ENCODE data around the gene KCND2.
"Not testable (repeated sequence)": the region's sequence is repeated elsewhere in the genome, so short reads cannot be mapped to it uniquely, and the experiment has no call there.

Gene KCND2

DNA sequence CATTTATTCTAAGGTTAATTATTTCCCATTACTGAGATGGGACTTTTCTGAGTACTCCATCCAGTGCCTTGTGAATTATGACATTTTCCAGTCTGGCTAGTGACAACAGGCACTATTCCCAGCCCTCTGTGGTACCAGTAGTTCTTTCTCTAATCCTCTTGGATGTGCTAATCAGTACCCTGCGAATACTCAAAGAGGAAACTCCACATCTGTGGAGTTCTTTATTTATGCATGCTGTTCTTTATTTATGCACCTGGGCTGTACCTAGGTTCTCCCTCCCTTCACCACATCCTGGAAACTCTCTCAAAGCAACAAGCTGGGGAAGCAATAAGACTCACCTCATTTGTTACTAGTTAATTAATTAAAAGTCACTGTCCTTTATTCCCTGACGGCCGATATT, 501.5 kb downstream of the KCND2 start:
- TF ChIP-seq, protein P1, sequence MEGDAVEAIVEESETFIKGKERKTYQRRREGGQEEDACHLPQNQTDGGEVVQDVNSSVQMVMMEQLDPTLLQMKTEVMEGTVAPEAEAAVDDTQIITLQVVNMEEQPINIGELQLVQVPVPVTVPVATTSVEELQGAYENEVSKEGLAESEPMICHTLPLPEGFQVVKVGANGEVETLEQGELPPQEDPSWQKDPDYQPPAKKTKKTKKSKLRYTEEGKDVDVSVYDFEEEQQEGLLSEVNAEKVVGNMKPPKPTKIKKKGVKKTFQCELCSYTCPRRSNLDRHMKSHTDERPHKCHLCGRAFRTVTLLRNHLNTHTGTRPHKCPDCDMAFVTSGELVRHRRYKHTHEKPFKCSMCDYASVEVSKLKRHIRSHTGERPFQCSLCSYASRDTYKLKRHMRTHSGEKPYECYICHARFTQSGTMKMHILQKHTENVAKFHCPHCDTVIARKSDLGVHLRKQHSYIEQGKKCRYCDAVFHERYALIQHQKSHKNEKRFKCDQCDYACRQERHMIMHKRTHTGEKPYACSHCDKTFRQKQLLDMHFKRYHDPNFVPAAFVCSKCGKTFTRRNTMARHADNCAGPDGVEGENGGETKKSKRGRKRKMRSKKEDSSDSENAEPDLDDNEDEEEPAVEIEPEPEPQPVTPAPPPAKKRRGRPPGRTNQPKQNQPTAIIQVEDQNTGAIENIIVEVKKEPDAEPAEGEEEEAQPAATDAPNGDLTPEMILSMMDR (conservative IDR thresholded peaks at IDR 0.05; ENCODE audit: control insufficient read depth, insufficient read depth, low read depth, low read length) = no peak
- H3K4me3 ChIP-seq (ENCODE audit: control insufficient read depth, low read depth, low read length) = no peak overlapping the region
- no peak for DNase-seq (ENCODE audit: low read depth)

DNA sequence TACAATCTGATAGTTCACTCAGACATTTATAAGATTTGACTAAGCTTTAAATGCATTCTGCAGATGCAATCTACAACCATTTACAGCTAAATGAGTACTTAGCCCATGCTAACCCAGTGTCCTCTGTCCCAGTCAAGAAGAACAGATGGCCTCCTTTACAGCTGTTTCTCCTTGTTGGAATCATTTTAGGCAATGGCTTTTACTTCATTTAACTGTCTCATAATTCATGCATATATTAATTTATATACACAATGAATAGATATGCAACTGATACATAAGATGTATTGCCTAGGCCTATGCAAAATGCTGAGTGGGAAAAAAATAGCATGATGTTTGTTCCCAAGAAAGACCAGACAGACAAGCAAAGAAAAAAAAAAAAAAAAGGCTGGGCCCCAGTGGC, 502.8 kb downstream of the KCND2 start:
- H3K4me3 ChIP-seq (ENCODE audit: control insufficient read depth, low read depth, low read length) = no peak overlapping the region
- TF ChIP-seq, protein P1 (conservative IDR thresholded peaks at IDR 0.05; ENCODE audit: control insufficient read depth, insufficient read depth, low read depth, low read length) = no peak
- DNase-seq (ENCODE audit: low read depth) = no peak

DNA sequence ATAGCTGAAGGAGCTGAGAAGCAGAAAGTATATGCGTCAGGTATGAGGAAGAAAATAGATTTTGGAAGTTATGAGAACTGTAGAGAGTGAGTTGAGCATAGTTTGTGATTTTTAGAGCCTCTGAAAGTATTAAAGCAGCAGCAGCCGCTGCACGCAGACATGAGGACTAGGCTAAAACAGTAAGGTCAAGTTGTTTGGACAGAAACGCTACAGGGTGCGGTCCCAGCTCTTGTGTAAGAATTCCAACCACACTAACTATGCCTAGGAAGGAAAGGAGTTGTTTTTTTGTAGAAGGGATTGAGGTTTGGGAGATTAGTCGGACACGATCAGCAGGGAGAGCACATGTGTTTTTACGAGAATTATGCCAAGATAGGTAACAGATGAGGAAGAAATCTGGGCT, 506.1 kb downstream of the KCND2 start:
- H3K4me3 ChIP-seq (ENCODE audit: control insufficient read depth, low read depth, low read length); DNase-seq (ENCODE audit: low read depth): not testable (repeated sequence)

- not testable (repeated sequence) for H3K4me3 ChIP-seq (ENCODE audit: control insufficient read depth, low read depth, low read length)
- peak; percentile 4 for DNase-seq (ENCODE audit: low read depth)
These were observed 507.5 kb downstream of the KCND2 start for GRCh38 chr7:120780451-120780850.

GRCh38 chr7:120780938-120781337, 508.0 kb downstream of the KCND2 start:
- no peak overlapping the region for H3K4me3 ChIP-seq (ENCODE audit: control insufficient read depth, low read depth, low read length)
- DNase-seq (ENCODE audit: low read depth) = no peak
- TF ChIP-seq, protein P1 (conservative IDR thresholded peaks at IDR 0.05; ENCODE audit: control insufficient read depth, insufficient read depth, low read depth, low read length) = no peak

DNA sequence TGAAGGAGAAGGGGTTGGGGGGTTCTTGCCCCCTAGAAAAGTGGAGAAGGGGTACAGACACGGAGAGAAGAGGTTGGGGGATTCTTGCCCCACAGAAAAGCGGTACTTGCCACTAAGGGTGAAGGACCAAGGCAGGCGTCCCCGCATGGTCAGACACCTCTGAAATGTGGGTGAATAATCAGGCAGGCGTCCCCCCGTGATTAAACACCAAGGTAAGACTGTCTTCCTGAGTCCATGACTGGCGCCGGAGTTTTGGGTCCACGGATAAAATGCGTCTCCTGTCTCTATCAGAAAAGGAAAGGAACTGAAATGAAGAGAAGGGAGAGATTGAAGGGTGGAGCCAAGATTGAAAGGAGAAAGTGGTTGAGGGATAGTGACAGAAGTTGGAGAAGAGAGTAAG, 508.9 kb downstream of the KCND2 start:
- DNase-seq (ENCODE audit: low read depth); H3K4me3 ChIP-seq (ENCODE audit: control insufficient read depth, low read depth, low read length): not testable (repeated sequence)

- no peak overlapping the region for H3K4me3 ChIP-seq (ENCODE audit: control insufficient read depth, low read depth, low read length)
- TF ChIP-seq, protein P1 (conservative IDR thresholded peaks at IDR 0.05; ENCODE audit: control insufficient read depth, insufficient read depth, low read depth, low read length) = no peak
- DNase-seq (ENCODE audit: low read depth) = no peak
These were observed 510.3 kb downstream of the KCND2 start for GRCh38 chr7:120783273-120783672.

DNA sequence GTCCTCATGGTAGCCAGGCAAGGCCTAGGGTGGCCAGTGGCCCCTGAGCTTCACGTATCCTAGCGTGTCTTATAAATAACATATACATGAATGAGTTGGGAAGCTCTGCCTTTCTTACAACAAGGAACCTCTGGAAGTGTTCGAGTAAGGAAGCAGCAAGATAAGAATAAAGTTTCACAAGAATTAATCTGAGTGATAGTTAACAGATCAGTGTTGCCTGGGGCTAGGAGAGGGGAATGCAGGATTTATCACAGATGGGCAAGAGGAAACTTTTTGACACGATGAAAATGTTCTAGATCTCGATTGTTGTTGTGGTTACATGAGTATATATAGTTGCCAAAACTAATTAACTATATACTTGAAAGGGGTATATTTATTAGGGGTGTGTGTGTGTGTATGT, 510.7 kb downstream of the KCND2 start:
- TF ChIP-seq, protein P1 (conservative IDR thresholded peaks at IDR 0.05; ENCODE audit: control insufficient read depth, insufficient read depth, low read depth, low read length) = no peak
- no peak overlapping the region for H3K4me3 ChIP-seq (ENCODE audit: control insufficient read depth, low read depth, low read length)
- DNase-seq (ENCODE audit: low read depth) = no peak

DNA sequence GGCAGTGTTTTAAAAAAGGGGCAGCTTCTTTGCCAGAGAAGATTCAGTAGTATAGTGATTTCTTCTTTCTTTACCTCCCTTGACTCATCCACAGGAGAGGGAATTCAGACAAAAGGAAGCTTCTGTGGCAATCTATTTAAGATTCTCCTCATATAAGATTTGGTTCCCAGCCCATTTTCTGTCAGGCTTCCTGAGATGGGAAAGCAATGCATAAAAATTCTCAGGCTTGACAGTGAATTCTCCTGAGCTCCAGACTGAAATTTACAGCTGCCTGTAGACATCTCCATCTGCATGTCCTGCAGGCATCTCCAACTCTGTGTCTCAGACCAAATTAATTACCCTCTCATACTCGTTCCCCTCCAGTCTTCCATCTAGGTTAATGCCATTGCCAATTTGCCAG, 512.1 kb downstream of the KCND2 start:
- H3K4me3 ChIP-seq (ENCODE audit: control insufficient read depth, low read depth, low read length) = no peak overlapping the region
- TF ChIP-seq, protein P1 (conservative IDR thresholded peaks at IDR 0.05; ENCODE audit: control insufficient read depth, insufficient read depth, low read depth, low read length) = no peak
- no peak for DNase-seq (ENCODE audit: low read depth)

Data from fibroblast of mammary gland (primary cell).